B cell (primary cell): Measurements from ENCODE around the gene FCRL1.

ENCODE experiments used
- EZH2 ChIP-seq: IDR thresholded peaks from 2 replicates; pipeline ENCODE4 v1.6.1; 2012; ENCODE audit warnings: borderline replicate concordance, low read depth, mild to moderate bottlenecking, moderate library complexity, low read length; ENCODE audit not compliant: insufficient read depth, poor library complexity, severe bottlenecking
- TF ChIP-seq, protein P1 (sequence below): fragments of 200-600 bp; IDR thresholded peaks from one replicate; pipeline ENCODE4 v1.8.0; 2022; ENCODE audit warnings: antibody characterized with exemption, mild to moderate bottlenecking

DNA sequence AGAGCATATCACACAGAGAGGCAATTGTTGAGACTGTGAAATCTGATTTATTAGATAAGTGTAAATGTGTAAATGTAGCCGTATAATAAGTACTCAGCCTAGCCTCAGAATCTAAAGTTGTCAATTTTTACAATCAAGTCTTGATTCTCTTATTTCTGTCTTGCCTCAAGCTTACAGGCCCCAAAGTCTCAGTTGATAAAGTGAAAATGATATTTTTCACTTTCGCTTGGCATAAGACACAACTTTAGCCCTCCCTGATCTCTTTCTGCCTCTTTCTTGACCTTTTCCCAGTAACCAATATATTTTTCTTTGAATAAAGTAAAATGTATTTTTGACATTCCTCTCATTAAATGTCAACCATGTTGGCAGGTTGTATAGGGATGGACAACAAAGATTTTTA lies 11.0 kb upstream of the FCRL1 start:
- TF ChIP-seq, protein P1, sequence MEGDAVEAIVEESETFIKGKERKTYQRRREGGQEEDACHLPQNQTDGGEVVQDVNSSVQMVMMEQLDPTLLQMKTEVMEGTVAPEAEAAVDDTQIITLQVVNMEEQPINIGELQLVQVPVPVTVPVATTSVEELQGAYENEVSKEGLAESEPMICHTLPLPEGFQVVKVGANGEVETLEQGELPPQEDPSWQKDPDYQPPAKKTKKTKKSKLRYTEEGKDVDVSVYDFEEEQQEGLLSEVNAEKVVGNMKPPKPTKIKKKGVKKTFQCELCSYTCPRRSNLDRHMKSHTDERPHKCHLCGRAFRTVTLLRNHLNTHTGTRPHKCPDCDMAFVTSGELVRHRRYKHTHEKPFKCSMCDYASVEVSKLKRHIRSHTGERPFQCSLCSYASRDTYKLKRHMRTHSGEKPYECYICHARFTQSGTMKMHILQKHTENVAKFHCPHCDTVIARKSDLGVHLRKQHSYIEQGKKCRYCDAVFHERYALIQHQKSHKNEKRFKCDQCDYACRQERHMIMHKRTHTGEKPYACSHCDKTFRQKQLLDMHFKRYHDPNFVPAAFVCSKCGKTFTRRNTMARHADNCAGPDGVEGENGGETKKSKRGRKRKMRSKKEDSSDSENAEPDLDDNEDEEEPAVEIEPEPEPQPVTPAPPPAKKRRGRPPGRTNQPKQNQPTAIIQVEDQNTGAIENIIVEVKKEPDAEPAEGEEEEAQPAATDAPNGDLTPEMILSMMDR, result no peak
- no peak for TF ChIP-seq EZH2
